ENCODE results near the gene PROSER2.

Gene PROSER2

DNA sequence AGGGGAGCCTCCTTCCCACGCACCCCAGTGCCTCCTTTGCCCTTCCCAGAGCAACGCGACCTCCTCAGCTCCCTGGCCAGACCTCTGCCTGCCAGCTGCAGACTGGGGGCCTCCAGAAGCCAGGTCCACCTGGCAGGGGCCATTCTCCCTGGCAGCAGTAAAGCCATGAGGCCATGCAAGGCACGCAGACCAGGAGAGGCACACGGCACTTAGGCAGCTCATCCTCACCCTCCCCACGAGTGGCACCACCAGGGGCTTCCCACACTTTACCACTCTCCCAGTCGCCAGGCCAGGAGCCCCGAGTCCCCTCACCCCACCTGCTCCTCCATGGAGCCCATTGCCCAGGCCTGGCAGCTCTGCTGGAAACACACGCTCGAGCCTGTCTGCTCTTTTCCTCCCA lies 85.4 kb downstream of the PROSER2 start:
- no peak for DNase-seq (ENCODE audit: low read depth, low spot score)
- Histone ChIP-seq H3K9ac (ENCODE audit: insufficient read length, low read depth) (no peak overlapping the region), H3K4me1 (ENCODE audit: insufficient read depth, insufficient read length) (no peaks in the 10 kb centered on the region), H3K4me3 (ENCODE audit: insufficient read length, low read depth) (no peak overlapping the region), H3K27me3 (ENCODE audit: insufficient read depth, insufficient read length) (no peaks in the 10 kb centered on the region), H3K36me3 (ENCODE audit: insufficient read depth, insufficient read length, low read length) (no peaks in the 10 kb centered on the region), H3K9me3 (ENCODE audit: insufficient read depth, low read length) (no peaks in the 10 kb centered on the region)
- TF ChIP-seq ZNF274 (IDR thresholded peaks at IDR 0.05; ENCODE audit: low read depth, low read length) (no peak), SUZ12 (IDR thresholded peaks at IDR 0.05; ENCODE audit: extremely low read depth, insufficient read depth, insufficient read length) (no peak), YY1 (IDR thresholded peaks at IDR 0.05; ENCODE audit: insufficient read depth, insufficient read length) (no peak)

- Histone ChIP-seq H3K27me3 (ENCODE audit: insufficient read depth, insufficient read length) (no peaks in the 10 kb centered on the region), H3K9me3 (ENCODE audit: insufficient read depth, low read length) (no peaks in the 10 kb centered on the region), H3K36me3 (ENCODE audit: insufficient read depth, insufficient read length, low read length) (no peaks in the 10 kb centered on the region), H3K4me3 (ENCODE audit: insufficient read length, low read depth) (no peak overlapping the region), H3K4me1 (ENCODE audit: insufficient read depth, insufficient read length) (no peaks in the 10 kb centered on the region), H3K9ac (ENCODE audit: insufficient read length, low read depth) (no peak overlapping the region)
- no peak for DNase-seq (ENCODE audit: low read depth, low spot score)
- TF ChIP-seq SUZ12 (IDR thresholded peaks at IDR 0.05; ENCODE audit: extremely low read depth, insufficient read depth, insufficient read length) (no peak), YY1 (IDR thresholded peaks at IDR 0.05; ENCODE audit: insufficient read depth, insufficient read length) (no peak), ZNF274 (IDR thresholded peaks at IDR 0.05; ENCODE audit: low read depth, low read length) (no peak)
These were observed 85.8 kb downstream of the PROSER2 start for GRCh38 chr10:11908991-11909390.

DNA sequence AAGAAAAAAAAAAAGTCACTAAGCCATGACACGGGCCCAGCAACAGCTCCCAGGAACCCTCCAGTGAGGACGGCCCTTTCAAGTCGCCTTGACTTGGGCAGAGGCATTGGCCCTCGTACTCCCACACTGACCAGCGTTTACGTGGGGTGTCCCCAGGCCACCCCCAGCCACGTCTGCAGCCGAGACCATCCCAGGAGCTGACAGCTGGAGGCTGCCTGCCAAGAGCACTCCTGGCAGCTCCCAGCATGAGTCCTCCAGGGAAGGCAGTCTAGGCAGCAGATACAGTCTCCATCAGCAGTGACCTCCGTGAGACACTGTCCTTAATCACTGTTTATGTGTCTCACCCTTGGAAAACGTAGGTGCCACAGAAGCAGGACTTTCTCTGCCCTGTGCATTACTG lies 86.5 kb downstream of the PROSER2 start:
- no peak overlapping the region for H3K4me3 ChIP-seq (ENCODE audit: insufficient read length, low read depth)
- H3K4me1 ChIP-seq (ENCODE audit: insufficient read depth, insufficient read length), result no peaks in the 10 kb centered on the region
- H3K27me3 ChIP-seq (ENCODE audit: insufficient read depth, insufficient read length), result no peaks in the 10 kb centered on the region
- no peak for TF ChIP-seq SUZ12 (IDR thresholded peaks at IDR 0.05; ENCODE audit: extremely low read depth, insufficient read depth, insufficient read length)
- no peak for TF ChIP-seq ZNF274 (IDR thresholded peaks at IDR 0.05; ENCODE audit: low read depth, low read length)
- no peak for TF ChIP-seq YY1 (IDR thresholded peaks at IDR 0.05; ENCODE audit: insufficient read depth, insufficient read length)
- no peak for DNase-seq (ENCODE audit: low read depth, low spot score)
- H3K9ac ChIP-seq (ENCODE audit: insufficient read length, low read depth), result no peak overlapping the region
- no peaks in the 10 kb centered on the region for H3K9me3 ChIP-seq (ENCODE audit: insufficient read depth, low read length)
- H3K36me3 ChIP-seq (ENCODE audit: insufficient read depth, insufficient read length, low read length), result no peaks in the 10 kb centered on the region

DNA sequence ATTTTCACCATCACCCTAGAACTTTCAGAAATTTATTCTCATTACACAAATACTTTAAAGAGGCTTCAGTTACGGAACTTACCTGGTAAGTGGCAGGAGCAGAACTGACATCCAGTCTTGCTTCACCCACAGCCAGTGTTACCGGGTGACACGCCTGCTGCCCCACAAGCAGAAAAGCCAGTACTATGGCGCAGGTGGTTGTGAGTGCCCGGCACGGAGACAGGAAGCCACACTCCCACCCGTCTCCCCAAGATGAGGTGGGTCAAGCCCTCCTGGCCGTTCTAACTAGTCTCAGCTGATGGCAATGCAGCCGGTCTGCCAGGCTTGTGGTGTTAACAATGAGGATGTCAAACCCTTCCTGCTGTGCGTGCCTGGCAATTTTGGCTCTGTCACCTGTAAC lies 86.9 kb downstream of the PROSER2 start:
- no peaks in the 10 kb centered on the region for H3K4me1 ChIP-seq (ENCODE audit: insufficient read depth, insufficient read length)
- H3K9me3 ChIP-seq (ENCODE audit: insufficient read depth, low read length), result no peaks in the 10 kb centered on the region
- no peaks in the 10 kb centered on the region for H3K36me3 ChIP-seq (ENCODE audit: insufficient read depth, insufficient read length, low read length)
- no peak overlapping the region for H3K9ac ChIP-seq (ENCODE audit: insufficient read length, low read depth)
- H3K27me3 ChIP-seq (ENCODE audit: insufficient read depth, insufficient read length), result no peaks in the 10 kb centered on the region
- no peak overlapping the region for H3K4me3 ChIP-seq (ENCODE audit: insufficient read length, low read depth)
- no peak for TF ChIP-seq YY1 (IDR thresholded peaks at IDR 0.05; ENCODE audit: insufficient read depth, insufficient read length)
- TF ChIP-seq SUZ12 (IDR thresholded peaks at IDR 0.05; ENCODE audit: extremely low read depth, insufficient read depth, insufficient read length), result no peak
- TF ChIP-seq ZNF274 (IDR thresholded peaks at IDR 0.05; ENCODE audit: low read depth, low read length), result no peak
- DNase-seq (ENCODE audit: low read depth, low spot score), result no peak

- no peak for DNase-seq (ENCODE audit: low read depth, low spot score)
- TF ChIP-seq ZNF274 (IDR thresholded peaks at IDR 0.05; ENCODE audit: low read depth, low read length), result no peak
- no peak for TF ChIP-seq YY1 (IDR thresholded peaks at IDR 0.05; ENCODE audit: insufficient read depth, insufficient read length)
- no peak for TF ChIP-seq SUZ12 (IDR thresholded peaks at IDR 0.05; ENCODE audit: extremely low read depth, insufficient read depth, insufficient read length)
- H3K9ac ChIP-seq (ENCODE audit: insufficient read length, low read depth), result no peak overlapping the region
- H3K27me3 ChIP-seq (ENCODE audit: insufficient read depth, insufficient read length), result no peaks in the 10 kb centered on the region
- H3K4me1 ChIP-seq (ENCODE audit: insufficient read depth, insufficient read length), result no peaks in the 10 kb centered on the region
- no peaks in the 10 kb centered on the region for H3K9me3 ChIP-seq (ENCODE audit: insufficient read depth, low read length)
- no peak overlapping the region for H3K4me3 ChIP-seq (ENCODE audit: insufficient read length, low read depth)
- no peaks in the 10 kb centered on the region for H3K36me3 ChIP-seq (ENCODE audit: insufficient read depth, insufficient read length, low read length)
These were observed 90.0 kb downstream of the PROSER2 start for GRCh38 chr10:11913079-11913641.

DNA sequence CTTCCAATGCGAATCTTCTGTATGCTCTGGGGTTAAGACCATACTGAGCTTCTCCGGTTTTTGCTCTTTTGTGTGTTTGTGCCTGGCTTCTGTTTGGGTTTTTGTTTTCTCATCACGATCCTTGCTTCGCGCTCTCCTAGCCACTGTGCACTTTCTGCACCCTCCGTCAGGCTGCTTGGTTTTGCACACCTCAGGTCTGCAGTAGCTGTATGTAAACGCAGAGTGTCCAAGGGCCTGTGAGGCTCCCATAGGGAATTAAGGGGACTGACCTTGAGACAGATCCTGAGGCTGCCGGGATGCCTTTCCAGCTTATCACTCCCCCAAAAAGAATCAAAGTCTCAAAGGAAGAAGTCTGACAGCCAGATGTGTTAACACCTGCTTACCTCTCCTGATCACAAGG lies 95.2 kb downstream of the PROSER2 start:
- Histone ChIP-seq H3K4me3 (ENCODE audit: insufficient read length, low read depth) (no peak overlapping the region), H3K9ac (ENCODE audit: insufficient read length, low read depth) (no peak overlapping the region), H3K4me1 (ENCODE audit: insufficient read depth, insufficient read length) (no peaks in the 10 kb centered on the region), H3K36me3 (ENCODE audit: insufficient read depth, insufficient read length, low read length) (peaks cover 26% of the 10 kb centered on the region), H3K9me3 (ENCODE audit: insufficient read depth, low read length) (no peaks in the 10 kb centered on the region), H3K27me3 (ENCODE audit: insufficient read depth, insufficient read length) (no peaks in the 10 kb centered on the region)
- no peak for DNase-seq (ENCODE audit: low read depth, low spot score)
- TF ChIP-seq ZNF274 (IDR thresholded peaks at IDR 0.05; ENCODE audit: low read depth, low read length) (no peak), YY1 (IDR thresholded peaks at IDR 0.05; ENCODE audit: insufficient read depth, insufficient read length) (no peak), SUZ12 (IDR thresholded peaks at IDR 0.05; ENCODE audit: extremely low read depth, insufficient read depth, insufficient read length) (no peak)

- Histone ChIP-seq H3K27me3 (ENCODE audit: insufficient read depth, insufficient read length) (no peaks in the 10 kb centered on the region), H3K36me3 (ENCODE audit: insufficient read depth, insufficient read length, low read length) (peaks cover 30% of the 10 kb centered on the region), H3K9me3 (ENCODE audit: insufficient read depth, low read length) (no peaks in the 10 kb centered on the region), H3K4me1 (ENCODE audit: insufficient read depth, insufficient read length) (no peaks in the 10 kb centered on the region), H3K9ac (ENCODE audit: insufficient read length, low read depth) (no peak overlapping the region), H3K4me3 (ENCODE audit: insufficient read length, low read depth) (no peak overlapping the region)
- TF ChIP-seq YY1 (IDR thresholded peaks at IDR 0.05; ENCODE audit: insufficient read depth, insufficient read length) (no peak), ZNF274 (IDR thresholded peaks at IDR 0.05; ENCODE audit: low read depth, low read length) (no peak)
- no peak for DNase-seq (ENCODE audit: low read depth, low spot score)
These were observed 96.1 kb downstream of the PROSER2 start for GRCh38 chr10:11919271-11919670.
